Measurements from ENCODE around the gene DOCK8.

Gene DOCK8

DNA sequence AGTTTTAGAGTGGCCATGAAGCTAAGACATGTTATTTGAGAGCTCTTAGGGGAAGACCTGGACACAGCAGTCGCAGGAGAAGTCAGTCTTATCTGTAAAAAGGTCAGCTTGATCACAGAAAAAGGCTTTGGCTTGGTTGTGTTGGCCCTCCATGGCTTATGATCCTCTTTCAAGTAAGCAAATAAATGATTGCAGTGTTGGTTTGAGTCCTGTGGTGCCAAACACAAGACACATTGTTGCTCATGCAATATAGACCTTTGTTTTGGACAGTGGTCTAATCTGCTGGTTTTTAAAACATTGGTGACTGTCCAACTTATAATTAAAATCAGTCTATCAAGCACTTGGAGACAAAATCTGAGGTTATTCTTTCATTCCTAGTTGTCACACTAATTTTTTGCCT lies 54.0 kb downstream of the DOCK8 start:
- no peak for DNase-seq

DNA sequence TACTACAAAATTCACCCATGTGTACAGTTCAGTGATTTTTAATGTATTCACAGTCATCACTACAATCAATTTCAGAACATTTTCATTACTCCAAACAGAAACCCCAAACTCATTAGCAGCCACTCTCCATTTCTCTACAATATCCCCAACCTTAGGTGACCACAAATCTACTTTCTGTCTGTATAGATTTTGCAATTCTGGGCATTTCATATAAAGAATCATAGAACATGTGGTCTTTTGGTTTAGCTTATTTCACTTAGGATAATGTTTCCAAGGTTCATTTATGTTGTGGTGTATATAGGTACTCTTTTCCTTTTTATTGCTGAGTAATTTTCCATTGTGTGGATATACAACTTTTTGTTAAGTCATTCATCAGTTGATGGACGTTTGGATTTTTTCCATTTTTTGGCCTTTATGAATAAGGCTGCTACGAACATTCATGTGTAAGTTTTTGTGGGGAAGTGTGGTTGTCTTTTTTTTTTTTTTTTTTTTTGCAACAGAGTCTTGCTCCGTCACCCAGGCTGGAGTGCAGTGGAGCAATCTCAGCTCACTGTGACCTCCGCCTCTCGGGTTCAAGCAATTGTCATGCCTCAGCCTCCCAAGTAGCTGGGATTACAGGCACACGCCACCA lies 54.5 kb downstream of the DOCK8 start:
- DNase-seq: no peak

- no peak for DNase-seq
These were observed 56.1 kb downstream of the DOCK8 start for GRCh38 chr9:270657-271237.

DNA sequence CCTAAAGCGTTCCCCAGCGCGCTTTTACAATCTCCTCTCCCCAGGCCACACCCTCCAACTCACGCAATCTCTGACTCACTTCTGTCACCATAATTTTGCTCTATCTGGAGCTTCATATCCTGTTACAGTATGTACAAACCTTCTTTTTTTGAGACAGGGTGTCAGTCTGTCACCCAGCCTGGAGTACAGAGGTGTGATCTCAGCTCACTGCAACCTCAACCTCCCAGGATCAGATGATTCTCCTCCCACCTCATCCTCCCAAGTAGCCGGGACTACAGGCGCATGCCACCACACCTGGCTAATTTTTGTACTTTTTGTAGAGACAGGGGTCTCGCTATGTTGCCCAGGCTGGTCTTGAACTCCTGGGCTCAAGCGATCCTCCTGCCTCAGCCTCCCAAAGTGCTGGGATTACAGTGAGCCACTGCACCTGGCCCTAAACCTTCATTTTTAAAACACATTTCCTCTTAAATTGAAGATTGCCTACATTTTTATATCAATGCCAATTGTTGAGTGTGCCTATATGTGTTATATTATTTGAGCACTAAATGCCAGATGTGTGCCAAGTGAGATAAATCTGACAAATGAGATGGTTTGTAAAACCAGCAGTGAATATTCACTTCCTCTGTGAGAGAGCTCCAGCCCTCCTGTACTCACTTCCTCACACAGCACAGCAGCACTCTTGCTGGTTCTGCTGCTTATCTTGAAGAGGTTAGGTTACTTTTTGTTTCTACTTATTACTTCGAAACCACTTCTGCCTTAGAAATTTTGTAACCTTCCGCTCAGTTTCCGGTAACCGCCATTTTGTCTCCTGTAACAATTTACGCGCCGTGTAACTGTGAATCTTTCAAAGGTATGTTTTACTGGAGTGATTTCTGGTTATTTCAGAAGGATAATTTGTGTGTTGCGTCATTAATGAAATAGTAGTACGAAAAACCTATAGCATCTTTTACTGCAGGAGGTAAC lies 57.9 kb downstream of the DOCK8 start:
- DNase-seq: no peak

- no peak for DNase-seq
These were observed 59.7 kb downstream of the DOCK8 start for GRCh38 chr9:274406-274805.

DNA sequence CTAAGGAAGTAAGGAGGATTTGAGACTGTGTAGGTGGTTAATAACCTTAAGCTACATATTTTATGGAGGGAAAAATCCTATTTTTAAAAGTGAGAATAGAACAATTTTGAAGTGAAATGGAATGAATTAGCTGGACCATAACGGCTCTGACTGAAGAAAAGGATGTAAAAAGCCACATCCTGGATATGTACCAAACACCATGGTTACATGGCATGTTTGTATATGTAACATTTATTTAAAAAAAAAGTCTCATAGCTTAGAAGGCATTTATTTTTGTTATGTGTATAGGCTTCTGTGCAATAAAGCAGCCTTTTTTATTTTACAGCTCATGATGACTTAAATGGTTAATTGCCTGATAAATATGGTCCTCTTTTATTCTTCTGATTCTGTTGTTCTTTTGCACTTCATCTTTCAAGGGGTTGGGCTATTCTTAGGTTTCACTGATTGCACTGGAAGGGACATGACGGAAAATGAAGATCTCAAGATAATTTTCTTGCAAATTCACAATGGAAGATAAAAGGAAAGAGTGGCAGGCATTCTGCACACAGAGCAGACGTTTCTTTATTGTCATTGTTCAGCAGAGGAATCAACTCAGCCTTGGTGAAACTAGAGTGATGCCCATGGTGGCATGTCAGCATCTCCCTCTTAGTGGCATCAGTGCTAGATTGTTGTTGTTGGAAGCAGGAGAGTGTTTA lies 63.1 kb downstream of the DOCK8 start:
- no peak for DNase-seq

- no peak for DNase-seq
These were observed 64.0 kb downstream of the DOCK8 start for GRCh38 chr9:278651-279050.

DNA sequence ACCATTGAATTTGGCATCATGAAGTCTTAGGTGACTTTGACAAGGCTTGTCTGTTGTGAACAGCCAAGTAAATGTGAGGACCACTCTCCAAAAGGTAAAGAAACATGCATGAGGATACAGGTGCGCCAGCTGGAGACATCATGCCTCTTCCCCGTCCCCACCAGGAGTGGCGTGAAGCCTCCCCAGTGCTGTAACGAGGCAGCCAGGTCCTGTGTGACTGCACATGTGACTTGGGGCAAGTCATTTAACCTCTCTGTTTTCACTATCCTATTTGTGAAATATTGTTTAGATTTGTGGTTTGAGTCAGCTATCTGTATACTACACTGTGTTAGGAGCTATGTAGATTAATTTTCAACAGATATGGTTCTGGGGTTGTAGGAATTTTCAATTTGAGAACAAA lies 65.0 kb downstream of the DOCK8 start:
- DNase-seq: no peak

- no peak for DNase-seq
These were observed 67.3 kb downstream of the DOCK8 start for GRCh38 chr9:281741-282645.

GRCh38 chr9:286071-286740 lies 71.5 kb downstream of the DOCK8 start:
- DNase-seq: no peak

DNA sequence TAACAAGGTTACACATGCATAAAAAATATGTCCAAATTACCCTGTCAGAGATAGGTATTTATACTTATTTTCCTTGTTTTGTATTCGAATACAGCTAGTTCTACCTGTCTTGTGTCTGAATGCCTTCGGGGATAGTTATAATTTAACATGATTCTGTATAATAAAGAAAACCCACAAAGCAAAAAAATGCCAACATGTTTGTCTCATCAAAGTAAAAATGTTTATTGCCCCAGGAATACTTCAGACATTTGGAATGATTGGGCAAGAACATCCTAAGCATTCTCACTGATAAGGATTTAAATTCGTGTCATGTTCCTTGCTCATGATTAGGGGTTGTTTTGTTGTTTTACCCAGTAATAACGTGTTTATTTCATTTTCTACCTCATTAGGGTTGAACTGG lies 74.5 kb downstream of the DOCK8 start:
- DNase-seq: no peak

DNA sequence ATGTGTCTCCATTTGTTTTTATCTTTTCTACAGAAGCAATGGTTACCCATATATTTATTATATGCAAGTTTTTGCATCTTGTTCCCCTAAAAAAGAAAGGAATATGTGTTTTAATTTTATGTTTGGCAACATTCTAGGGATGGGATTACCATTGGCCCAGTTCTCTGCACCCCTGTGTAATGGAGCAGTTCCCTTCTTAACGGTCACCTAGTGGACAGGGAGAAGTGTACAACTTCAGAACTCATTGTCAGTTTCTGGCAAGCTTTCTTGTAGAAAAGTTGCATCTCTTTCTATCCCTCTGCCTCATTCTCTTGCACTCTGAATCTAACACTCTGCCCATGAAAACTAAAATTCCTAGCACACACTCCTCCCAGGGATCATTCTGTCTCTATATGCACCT lies 78.2 kb downstream of the DOCK8 start:
- DNase-seq: no peak

DNA sequence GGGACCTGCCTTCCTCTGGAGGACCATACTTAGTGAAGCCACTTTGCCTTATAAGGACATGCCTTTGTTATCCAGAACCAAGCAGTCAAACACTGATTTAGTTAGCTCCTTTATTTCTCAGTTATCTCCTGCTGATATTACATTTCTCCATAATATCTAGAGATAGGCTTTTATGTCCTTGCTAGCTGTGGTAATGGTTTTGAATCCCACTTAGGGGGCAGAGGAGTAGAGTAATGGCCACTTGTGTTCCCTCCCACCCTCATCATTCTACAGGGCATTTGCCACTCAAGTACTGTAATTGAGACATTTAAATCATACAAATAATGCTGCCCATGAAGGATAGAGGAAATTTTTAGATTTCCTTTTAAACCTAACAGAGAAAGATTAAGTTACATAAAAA lies 80.9 kb downstream of the DOCK8 start:
- DNase-seq: no peak

DNA sequence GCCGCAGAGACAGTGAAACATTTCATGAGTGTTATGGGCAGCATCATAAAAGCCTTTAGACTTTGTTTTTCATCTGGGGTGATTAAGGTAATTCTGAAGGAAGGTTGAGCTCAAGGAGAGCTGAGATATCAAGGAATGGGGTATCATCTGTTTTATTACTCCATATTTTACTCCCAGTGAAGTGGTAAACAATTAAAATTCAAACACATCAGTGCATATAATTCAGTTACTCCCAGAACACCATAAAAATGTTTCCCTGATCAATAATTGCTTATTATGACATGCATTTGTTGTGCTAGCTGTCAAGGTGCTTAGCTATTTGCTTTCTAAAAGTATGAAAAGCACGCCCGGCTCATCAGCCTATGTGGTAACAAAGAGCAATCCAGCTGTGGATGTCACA lies 81.7 kb downstream of the DOCK8 start:
- DNase-seq: no peak

DNA sequence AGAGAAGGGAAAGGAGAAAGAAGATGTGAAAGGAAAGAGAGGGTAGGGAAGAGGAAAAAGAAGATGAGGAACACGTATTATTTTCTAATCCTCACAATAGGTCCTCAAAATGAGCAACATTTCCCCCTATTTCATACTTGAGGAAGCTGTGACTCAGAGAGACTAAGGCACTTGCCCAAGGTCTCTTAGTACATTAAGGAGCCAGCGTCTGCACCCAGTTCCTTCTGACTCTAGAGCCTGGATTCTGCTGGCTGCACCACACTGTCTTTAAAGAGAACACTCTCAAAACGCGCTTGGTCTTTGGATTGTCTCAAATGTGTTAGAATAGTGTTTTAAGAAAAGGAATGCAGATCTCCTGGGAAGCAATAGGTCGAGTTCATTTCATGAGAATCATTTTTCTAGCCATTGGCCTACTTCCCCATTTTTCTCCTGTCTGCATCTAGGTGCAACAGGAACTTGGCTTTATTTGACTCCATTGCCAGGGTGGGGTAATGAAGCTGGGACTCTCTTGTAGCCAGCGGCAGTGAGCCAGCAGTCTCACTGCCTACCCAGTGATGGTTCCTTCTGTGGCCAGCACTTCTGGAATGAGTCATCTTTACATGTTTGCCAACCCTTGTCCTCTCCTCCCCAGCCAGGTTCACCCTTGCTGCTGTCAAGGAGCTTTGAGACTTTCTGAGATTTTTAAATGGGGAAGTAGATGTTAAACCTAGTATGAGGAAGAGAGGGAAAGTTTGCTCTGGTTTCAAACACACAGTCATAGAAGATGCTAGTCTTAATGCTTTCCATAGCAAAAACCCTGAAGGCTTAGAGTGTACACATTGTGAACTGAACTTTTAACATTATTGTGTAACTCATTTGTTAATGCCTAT lies 82.7 kb downstream of the DOCK8 start:
- no peak for DNase-seq

DNA sequence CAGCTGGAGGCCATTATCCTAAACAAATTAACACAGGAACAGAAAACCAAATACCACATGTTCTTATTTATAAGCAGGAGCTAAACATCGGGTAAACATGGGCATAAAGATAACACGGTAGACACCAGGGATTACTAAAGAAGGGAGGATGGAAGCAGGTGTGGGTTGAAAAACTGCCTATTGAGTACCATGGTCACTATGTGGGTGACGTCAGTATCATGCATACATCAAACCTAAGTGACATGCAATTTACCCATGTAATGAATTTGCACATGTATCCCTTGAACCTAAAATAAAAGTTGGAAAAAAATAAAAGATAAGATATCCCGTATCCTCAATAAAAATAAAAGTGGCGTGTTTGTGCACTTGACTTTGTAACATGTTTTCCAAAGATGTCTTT lies 88.8 kb downstream of the DOCK8 start:
- no peak for DNase-seq

DNA sequence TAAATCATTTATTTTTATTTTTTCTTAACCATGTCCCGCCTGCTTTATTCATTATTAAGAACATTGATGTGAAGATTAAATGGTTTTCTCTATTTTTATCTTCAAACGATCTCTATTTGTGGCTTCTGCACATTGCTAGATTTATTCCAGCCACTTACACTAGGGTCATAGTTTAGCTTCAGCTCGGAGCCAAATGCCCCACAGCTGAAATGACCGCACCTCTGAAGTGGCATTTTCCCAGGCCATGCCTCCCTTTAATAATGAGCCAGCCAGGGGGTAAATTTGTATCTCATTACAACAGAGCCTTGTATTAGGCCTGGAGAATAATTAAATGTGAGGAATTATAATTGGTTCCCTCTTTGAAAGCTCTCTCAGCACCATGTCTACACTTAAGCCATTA lies 89.4 kb downstream of the DOCK8 start:
- no peak for DNase-seq

DNA sequence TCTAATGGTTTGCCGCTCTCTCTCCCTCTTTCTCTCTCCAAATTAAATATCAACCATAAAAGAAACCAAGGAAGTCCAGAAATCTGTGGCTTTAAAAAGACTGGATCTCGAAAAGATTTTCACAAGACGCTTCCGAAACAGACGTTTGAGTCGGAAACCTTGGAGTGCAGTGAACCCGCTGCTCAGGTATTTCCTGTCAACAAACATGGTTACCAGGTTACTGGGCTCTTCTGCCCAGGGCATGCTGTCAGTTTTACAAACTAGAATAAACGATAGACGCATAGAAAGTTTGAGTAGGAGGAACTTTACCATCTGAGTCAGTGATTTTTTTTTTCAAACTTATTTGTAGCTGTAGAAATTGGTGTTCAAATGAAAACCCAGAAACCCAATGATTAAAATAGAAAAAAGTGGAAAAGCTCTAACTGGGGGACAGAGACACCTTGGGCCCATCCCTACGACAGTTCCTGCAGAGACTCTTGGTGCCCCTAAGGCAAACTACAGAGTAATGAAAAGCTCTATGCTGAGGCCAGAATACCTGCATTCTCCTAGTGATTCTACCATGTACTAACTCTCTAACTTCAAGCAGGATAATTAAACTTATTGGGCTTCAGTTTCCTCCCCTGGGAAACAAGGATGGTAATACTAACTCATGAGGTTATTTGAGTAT lies 90.0 kb downstream of the DOCK8 start:
- DNase-seq: no peak

GRCh38 chr9:306907-307306 lies 92.2 kb downstream of the DOCK8 start:
- DNase-seq: no peak

DNA sequence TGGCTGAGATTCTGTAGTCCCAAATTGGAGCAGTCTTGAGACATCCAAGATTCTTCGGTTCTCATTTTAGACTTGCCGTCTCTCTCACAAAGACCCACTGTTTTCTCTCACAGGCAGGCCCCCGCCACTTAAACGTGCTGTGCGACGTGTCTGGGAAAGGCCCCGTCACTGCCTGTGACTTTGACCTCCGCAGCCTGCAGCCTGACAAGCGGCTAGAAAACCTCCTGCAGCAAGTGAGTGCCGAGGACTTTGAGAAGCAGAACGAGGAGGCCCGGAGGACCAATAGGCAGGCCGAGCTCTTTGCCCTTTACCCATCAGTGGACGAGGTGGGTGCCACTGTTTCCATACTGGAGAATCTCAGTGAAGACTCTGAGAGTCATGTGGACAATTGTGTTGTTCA lies 97.2 kb downstream of the DOCK8 start:
- DNase-seq: no peak

Data from fibroblast of skin of abdomen (primary cell).